WTC11 (cell line): ENCODE measurements around the gene GAPDHS.

Experiments
- FOXK1 ChIP-seq: sonication (generic); formaldehyde crosslinking; IDR thresholded peaks from 2 replicates; pipeline ENCODE4 v1.8.0; 2022; ENCODE audit warnings: mild to moderate bottlenecking, moderate library complexity, missing genetic modification reagents
- TEAD1 ChIP-seq: sonication (generic); formaldehyde crosslinking; IDR thresholded peaks from 2 replicates; pipeline ENCODE4 v1.8.0; 2022; ENCODE audit warnings: mild to moderate bottlenecking, missing genetic modification reagents
- TF ChIP-seq, protein P1 (sequence below): fragments of 200-600 bp; IDR thresholded peaks from 2 replicates; pipeline ENCODE4 v1.8.0; 2022; ENCODE audit warnings: antibody characterized with exemption
- TF ChIP-seq, protein P2 (sequence below): sonication (generic); formaldehyde crosslinking; conservative IDR thresholded peaks from 2 replicates; pipeline ENCODE4 v1.8.1; 2023; ENCODE audit warnings: mild to moderate bottlenecking, low read depth, missing genetic modification reagents, moderate library complexity
- TF ChIP-seq, protein P3 (sequence below): sonication (generic); formaldehyde crosslinking; IDR thresholded peaks from 2 replicates; pipeline ENCODE4 v1.8.0; 2022; ENCODE audit warnings: mild to moderate bottlenecking, missing genetic modification reagents

DNA sequence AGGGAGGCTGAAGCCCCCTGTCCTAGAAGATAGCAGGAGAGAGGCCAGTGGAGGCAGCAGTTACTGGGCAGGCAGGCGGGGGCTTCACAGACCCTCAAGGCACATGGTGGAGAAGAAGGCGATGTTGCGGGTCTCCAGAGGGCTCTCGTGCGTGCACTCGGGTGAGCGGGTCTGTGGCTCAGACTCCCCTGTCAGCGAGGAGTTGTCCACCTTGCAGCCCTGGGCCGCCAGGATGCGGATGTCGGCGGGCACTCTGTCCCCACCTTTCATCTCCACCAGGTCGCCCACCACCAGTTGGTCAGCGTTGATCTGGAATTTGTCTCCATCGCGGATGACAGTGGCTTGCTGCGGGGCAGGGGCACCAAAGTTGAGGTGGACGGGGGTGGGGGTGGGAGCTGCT, 27.0 kb downstream of the GAPDHS start:
- TF ChIP-seq TEAD1 (CRISPR knock-in tag) (no peak), FOXK1 (CRISPR knock-in tag) (no peak)
- TF ChIP-seq, protein P1, sequence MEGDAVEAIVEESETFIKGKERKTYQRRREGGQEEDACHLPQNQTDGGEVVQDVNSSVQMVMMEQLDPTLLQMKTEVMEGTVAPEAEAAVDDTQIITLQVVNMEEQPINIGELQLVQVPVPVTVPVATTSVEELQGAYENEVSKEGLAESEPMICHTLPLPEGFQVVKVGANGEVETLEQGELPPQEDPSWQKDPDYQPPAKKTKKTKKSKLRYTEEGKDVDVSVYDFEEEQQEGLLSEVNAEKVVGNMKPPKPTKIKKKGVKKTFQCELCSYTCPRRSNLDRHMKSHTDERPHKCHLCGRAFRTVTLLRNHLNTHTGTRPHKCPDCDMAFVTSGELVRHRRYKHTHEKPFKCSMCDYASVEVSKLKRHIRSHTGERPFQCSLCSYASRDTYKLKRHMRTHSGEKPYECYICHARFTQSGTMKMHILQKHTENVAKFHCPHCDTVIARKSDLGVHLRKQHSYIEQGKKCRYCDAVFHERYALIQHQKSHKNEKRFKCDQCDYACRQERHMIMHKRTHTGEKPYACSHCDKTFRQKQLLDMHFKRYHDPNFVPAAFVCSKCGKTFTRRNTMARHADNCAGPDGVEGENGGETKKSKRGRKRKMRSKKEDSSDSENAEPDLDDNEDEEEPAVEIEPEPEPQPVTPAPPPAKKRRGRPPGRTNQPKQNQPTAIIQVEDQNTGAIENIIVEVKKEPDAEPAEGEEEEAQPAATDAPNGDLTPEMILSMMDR = no peak
- TF ChIP-seq, protein P2, sequence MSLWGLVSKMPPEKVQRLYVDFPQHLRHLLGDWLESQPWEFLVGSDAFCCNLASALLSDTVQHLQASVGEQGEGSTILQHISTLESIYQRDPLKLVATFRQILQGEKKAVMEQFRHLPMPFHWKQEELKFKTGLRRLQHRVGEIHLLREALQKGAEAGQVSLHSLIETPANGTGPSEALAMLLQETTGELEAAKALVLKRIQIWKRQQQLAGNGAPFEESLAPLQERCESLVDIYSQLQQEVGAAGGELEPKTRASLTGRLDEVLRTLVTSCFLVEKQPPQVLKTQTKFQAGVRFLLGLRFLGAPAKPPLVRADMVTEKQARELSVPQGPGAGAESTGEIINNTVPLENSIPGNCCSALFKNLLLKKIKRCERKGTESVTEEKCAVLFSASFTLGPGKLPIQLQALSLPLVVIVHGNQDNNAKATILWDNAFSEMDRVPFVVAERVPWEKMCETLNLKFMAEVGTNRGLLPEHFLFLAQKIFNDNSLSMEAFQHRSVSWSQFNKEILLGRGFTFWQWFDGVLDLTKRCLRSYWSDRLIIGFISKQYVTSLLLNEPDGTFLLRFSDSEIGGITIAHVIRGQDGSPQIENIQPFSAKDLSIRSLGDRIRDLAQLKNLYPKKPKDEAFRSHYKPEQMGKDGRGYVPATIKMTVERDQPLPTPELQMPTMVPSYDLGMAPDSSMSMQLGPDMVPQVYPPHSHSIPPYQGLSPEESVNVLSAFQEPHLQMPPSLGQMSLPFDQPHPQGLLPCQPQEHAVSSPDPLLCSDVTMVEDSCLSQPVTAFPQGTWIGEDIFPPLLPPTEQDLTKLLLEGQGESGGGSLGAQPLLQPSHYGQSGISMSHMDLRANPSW = no peak
- TF ChIP-seq, protein P3, sequence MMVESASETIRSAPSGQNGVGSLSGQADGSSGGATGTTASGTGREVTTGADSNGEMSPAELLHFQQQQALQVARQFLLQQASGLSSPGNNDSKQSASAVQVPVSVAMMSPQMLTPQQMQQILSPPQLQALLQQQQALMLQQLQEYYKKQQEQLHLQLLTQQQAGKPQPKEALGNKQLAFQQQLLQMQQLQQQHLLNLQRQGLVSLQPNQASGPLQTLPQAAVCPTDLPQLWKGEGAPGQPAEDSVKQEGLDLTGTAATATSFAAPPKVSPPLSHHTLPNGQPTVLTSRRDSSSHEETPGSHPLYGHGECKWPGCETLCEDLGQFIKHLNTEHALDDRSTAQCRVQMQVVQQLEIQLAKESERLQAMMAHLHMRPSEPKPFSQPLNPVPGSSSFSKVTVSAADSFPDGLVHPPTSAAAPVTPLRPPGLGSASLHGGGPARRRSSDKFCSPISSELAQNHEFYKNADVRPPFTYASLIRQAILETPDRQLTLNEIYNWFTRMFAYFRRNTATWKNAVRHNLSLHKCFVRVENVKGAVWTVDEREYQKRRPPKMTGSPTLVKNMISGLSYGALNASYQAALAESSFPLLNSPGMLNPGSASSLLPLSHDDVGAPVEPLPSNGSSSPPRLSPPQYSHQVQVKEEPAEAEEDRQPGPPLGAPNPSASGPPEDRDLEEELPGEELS (CRISPR knock-in tag) = no peak
